NCI-H1436 (cell line): ENCODE data around the gene SPO11.

Source experiments
- DNase-seq: peaks from one replicate; lab custom pipeline; 2025; lab: John Stamatoyannopoulos, UW

Gene SPO11

DNA sequence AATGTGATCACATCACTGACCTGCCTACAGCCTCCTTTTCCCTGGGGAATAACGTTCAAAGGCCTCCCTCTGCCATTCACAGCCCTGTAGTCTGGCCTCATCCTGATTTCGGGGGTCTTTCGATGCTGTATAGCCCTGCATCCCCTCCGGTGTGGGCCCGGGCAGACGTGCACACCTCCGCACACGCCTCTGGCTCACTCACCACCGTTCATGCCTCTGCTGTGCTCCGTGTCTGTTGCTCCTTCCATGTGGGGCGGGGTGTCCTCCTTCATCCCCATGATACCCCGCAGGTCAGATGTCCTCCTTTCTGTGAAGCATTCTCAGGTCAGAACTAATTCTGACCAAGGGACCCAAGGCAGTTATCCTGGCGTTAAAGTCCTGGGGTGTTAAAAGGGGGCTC is 47.7 kb downstream of the SPO11 start:
- no peak for DNase-seq

DNA sequence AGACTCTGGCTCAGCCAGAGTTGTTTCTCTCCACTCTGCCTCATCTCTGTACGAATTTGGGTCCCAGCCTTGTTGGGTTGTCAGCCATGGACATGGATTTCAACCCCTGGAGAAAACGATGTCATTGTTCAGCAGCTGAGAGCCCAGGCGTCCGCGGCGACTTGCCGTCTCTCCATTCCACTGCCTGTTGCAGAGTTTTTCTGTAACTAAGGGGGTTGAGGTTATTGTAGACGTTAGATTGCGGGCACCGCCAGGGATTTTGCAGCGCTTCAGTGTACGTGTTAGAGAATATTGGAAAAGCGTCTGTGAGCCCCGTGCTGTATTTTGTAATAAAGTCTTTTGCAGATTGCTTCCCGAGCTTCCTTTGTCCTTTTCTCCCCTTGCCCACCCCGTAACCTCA is 48.5 kb downstream of the SPO11 start:
- no peak for DNase-seq

DNA sequence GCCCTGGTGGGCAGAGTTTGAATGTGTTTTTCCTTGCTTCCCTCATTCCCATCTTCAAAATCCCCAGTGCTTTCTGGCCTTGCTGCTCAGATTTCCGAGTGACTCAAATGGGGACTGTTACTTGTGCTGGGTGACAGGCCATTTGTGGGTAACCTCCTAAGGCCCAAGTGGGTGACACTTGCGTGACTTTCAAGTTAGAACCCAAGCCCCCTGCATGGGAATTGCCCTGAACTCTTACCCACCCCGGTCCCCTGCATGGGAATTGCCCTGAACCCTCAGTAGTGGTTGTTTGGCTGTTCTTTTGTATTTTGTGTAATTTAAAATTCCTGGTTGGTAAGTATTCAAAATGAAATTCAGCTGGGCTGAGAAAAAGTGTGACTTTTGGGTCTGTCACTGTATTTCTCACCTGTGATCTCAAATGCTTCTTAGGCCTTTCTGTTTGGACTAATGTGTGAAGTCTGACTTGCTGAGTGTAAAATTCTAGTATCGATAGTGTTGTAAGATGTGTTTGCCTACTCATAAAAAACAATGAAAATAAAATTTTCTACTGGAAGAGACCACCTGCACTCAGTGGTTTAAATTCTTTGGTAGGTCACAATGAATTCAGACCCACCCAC is 49.2 kb downstream of the SPO11 start:
- DNase-seq, result no peak

DNA sequence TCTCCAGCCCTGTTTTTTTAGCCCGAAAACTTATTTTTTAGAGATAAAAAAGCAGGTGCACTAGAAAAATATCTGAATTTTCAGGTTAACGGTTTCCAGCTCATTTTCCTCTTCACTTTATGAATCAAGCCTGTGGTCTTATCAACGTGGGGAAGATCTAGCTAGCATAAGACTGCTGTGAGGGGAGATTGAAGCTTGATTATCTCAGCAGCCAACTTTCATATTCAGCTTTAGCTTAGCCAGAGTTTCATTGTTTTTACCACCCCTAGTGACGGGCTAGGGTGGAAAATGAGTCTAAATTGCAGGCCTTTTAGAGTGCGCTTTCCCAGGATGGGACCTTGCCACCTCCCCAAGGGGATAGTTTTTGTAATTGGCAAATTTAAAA is 49.7 kb downstream of the SPO11 start:
- no peak for DNase-seq

DNA sequence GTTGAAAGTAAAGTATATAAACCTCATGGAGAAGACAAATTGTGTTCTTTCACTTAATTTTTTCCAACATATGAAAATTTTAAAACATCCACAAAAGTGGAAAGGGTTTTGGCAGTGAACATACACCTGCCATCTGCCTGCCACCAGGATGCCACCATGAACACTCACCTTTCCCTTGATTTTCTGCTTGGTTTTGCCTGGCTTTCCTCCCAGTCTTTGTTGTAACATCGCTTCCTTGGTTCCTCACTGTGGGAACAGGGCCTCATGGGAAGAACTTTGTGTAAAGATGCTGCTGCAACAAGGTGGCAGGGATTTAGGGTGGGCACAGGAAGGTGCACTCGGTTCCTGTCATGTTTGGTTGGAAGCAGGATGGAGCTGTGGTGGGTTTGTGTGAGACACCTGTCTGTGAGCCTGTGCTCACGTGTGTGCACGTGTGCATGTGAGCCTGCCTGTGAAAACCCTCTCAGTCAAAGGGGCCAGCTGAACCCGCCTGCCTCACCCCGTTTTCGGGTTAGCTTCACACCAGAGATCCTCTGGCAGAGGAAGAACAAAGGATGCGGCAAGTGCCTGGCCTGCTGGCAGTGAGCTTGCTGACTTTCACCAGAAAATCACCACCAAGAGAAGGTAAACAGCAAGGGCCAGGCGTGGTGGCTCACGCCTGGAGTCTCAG is 50.6 kb downstream of the SPO11 start:
- no peak for DNase-seq

DNA sequence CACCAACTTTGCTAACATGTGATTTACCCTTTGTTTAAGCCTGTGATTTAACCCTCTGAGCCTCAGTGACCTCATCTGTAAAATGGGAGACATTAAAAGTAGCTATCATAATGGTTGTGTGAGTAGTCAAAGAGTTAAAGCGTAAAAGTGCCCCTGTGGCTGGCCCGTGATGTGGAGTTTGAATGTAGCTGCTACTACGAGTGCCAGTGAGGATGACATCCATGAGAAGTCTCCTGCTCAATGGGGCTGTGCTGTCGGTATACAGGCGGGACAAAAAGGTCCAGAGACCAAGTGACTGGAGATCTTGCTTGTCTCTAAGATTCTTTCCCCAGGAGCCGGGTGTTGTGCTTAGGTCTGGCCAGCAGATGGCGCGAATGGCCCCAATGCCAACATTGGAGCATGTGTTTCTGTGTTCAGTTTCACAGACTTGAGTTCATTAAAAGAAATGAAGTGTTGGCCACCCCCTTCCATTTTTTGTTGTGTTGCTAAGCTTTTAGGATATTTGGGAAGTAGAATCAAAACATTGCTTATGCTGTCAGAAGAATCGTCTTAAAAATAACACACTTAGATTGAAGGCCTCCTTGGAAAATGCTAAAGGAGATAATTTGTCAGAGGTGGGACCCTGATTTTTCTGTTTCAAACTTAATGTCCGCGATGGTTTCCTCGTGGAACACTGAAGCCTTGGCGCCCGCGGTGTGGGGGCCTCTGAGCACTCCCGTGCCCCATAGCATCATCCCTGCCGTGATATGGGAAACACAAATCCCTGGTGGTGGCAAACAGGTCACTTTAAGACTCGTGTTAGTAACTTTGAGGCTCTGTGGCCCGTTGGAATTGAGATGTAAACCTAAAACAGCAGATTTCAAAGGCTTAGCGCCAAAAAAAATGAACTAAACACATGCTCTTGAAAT is 52.2 kb downstream of the SPO11 start:
- peak; percentile 57 for DNase-seq

DNA sequence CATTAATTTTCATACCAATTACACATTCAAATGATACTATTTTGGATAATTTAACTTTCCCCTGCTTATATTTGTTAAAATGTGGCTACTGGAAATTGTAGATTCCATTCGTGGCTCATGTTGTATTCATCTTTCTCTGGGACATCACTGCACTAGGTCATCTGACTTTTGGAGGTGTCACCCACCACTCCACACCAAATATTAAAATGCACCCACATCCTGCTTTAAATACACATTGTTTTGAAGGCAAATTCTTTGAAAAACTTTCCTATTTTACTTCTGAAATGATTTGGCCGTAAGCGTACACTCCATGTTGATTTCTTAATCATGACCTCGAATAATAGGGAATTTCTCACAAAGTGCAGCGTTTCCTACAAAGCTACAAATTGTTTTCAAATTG is 52.9 kb downstream of the SPO11 start:
- DNase-seq, result no peak

DNA sequence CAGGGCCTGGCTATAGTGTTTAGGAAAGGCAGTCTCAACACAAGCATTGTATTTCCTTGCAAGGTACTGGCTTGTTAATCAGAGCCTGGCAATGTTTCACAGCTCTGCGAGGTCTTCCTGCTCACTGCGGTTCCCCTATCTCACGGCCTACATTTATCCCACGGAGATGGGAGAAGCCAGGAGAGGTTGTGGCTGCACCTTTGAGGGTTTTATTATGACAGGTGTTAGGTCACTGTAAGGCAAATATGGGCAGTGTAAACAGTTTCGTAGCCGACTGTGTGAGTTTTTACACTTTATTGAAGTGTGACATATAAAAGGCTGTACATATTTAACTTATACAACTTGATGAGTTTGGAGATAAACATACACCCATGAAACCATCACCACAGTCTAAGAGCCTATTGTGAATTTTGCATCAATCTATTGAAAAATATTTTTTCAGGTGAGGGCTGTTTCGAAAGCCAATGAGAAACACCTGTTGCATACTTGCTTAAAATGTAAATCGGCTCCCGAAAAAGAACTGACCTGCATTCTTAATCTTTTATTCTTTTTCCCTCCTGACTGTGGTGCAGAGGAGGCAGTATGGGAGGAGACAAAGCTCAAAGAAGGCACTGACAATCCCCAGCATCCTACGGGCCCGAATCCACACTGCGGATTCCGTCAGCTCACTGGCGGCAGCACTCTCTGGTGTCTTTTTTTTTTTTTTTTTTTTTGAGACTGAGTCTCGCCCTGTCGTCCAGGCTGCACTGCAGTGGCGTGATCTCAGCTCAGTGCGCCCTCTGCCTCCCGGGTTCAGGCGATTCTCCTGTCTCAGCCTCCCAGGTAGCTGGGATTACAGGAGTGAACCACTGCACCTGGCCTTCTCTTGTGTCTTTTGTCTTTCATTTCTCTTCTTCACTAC is 54.1 kb downstream of the SPO11 start:
- DNase-seq, result no peak

DNA sequence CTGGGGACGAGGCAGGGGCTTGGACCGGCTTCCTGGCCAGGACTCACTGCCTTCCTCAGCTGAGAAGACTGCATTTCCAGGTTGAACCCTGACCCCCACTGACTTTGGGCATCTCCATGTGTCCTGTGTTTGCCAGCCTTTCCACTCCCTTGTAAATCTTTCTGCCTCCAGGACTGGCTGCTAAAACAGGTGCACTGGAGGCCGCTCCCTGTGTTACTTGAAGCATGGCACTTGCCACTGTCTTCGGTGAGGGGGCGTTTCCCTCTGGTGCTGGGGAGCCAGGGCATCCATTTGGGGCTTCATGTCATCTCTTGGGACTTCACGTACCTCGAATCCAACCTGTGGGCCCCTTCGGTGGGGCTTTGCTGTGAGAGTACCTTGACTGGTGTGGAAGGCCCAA is 54.9 kb downstream of the SPO11 start:
- DNase-seq, result no peak

DNA sequence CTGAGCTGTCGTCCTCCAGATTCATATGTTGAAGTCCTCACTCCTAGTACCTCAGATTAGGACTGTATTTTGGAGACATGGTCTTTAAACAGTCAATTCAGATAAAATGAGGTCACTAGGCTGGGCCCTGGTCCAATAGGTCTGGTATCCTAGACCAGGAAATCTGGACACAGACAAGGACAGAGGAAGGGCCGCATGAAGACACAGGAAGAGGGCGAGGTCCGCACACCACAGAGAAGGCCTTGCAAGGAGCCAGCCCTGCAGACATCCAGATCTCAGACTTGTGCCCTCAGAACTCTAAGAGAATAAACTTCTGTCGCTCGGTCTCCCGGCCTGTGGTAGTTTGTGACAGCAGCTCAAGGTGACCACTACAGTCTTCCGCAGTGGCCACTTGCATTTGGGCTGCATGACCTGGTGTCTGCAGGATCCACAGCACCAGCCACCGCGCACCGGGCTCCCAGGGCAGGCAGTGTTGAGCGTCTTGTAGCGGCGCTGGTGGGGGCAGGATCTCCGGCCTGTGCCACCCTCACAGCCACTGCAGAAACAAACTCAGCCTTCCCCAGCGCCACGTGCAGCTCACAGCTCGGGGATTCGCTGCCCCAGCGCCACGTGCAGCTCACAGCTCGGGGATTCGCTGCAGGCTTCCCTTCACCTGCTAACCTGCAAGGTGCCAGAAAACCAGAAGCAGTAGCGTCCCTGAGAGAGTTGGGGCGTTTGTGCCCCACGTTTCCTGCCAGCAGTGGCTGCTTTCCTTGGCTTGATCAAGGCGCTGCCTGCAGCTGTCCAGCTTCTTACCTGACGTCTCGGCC is 55.6 kb downstream of the SPO11 start:
- DNase-seq, result no peak

DNA sequence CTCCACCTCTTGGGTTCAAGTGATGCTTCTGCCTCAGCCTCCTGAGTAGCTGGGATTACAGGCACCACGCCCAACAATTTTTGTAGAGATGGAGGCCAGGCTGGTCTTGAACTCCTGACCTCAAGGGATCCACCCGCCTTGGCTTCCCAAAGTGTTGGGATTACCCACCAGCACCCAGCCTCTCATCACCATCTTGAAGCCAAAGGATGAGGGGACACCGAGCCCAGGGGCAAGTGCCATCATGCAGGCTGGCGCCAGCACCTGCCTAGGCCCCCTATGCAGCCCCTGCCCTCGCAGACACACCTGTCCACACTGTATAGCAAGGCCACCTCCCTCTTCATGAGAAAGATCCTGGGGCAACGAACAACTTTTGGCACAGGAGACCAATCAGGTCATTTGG is 56.3 kb downstream of the SPO11 start:
- no peak for DNase-seq

DNA sequence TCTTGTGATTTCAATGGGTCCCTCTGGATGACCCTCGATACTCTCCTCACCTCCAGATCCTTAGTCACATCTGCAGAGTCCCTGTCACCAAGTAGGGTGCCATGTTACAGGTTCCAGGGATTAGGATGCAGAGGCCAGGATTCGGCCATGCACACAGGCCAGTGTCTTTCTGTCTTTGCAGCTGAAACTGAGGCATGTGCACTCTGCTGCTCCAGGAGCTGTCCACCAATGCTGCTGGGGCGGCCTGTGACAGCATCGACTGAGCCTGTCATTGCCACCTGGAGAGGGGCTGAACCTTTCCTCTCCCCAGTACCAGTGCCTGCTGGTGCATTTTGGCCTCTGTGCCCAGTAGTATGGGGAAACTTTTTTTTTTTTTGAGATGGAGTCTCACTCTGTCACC is 57.2 kb downstream of the SPO11 start:
- DNase-seq, result no peak

DNA sequence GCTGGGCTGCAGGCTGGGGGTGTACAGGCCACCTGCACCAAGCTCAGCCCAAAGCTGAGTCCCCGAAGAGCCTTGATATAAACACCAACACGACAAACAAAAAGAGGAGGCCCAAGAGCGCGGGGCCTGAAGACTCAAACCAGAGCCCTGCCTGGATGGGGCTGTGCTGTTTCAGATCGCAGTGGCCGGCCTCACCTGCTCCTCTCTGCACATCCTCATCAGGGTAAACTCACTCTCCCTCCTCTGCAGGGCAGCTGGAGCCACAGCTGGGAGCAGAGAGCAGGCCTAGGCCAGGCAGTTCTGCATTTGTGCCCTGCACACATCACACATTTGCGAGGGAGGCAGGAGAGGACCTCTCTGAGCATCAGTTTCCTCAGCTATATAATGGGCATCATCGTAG is 57.9 kb downstream of the SPO11 start:
- DNase-seq, result no peak

DNA sequence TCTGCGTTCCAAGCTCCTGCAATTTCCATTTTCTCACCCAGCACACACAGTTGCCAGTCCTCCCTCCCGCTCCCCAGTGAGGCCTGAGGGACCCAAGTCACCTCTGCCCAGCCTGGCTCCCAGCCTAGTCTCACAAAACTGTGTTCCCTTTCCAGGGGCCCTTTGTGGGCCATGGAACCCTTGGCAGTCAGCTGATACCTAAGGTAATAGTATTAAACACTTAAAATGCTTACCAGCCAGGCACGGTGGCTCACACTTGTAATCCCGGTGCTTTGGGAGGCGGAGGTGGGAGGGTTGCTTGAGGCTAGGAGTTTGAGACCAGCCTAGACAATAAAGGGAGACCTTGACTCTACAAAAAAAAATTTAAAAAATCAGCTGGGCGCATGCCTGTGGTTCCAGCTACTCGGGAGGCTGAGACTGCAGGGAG is 58.4 kb downstream of the SPO11 start:
- DNase-seq, result no peak

DNA sequence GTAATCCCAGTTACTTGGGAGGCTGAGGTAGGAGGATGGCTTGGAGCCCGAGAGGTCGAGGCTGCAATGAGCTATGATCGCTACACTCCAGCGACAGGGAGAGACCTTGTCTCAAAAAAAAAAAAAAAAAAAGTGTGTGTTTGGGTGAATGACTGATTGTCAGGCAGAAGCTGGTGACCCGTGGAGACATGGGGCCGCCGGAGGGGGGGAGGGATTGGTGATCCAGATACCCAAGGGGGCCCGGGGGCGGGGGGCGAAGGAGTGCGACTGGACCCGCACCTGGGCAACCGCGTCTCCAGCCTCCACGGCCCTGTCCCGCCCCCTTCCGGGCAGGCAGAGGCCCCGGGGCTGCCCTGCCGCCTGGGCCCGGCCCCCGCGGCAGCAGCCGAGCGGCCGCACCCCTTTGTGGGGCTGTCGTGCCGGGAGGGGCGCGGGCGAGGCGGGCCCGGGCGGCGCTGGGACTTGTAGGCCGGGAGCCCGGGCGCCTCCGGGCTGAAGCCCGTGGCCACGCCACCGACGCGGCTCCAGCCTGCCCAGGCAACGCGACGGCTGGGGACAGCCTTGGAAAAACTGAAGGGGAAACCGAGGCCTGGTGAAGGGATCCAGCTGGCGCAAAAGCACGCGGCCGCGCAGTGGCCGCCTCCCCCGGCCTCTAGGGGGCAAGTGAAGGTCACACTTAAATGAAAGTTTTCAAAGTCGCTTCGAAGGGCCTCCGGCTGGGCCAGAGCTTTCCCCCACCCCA is 59.5 kb downstream of the SPO11 start:
- DNase-seq, result peak; percentile 56

DNA sequence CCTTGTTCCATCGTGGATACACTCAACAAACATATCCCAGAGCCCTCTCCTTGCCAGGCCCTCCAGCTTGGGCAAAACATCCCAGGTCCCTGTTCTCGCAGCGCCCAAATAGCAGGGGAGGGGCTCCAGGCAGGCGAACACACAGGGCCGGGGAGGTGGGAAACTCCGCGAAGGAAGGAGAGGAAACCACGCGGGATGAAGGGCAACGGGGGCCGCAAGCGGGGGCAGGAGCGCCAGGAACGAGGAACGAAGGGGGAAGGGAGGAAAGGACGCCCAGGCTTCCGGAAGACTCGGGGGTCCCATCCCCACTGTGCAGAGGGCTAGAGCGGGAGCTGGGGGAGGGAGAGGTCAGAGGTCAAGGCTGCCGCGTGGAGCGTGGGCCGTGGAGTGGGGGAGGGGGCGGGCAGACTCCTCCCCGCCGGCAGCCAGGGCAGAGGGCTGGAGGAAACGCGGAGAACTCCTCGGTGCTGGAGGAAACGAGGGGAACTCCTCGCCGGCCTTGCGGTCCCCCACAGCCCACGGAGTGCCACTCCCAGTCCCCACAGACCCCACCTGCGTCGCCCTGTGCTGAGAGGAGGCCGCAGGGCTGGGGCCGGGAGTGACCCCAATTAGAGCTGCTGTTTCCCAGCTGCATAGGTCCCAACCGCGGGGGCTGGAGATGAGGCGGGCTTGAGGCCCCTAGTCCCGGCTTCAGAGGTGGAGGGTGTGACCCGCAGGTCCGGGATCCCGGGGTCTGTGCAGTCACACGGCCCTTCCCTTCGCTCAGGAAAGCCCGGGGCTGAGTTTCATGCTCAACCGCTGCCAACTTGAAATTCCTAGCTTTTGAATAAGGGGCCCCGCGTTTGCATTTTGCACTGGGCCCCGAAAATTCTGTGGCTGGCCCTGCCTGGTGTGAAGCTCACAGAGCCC is 60.3 kb downstream of the SPO11 start:
- DNase-seq, result no peak

DNA sequence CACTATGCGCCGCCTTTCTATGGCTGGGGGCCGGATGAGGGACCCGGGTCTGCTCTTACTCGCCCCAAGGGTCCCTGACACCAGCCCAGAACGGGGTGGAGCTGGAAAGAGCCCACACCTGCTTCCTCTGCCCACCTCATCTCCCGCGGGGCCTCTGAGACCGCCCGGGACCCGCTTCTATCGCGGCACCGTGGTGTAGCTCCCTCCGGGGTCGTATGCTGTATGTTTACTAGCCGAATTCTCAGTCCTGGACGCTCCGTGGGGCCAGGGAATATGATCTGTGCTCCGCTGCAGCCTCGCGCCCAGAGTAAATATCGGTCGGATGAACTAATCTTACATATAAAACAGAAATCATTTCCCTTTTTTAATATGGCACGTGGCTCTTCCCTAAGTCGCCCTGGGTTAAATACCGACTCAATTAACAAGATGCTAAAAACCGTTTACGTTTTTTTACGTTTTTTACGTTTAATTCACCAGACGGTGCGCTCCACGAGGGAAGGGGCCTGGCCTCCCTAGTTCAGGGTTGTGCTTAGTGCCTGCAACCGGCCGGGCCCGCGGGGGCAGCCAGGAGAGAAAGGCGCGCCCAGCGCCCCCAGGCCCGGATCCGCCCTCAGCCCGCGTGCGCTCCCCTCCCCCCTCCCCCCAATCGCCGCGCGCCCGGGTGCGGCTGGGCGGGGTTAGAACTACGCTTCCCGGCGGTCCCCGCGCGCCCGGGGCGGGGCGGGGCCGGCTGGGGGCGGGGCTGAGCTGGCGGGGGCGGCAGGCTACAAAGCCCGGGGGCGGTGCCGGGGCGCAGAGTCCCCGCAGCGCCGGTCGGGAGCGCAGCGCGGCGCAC is 61.2 kb downstream of the SPO11 start, which contains the start of gene RBM38:
TSS of gene RBM38 (plus strand) at position 793 of the 835 bp plus-strand sequence. CDS start 186 bp downstream, outside the sequence.
- peak; percentile 71 for DNase-seq
